Choroid plexus epithelial cell (primary cell): ENCODE data around the gene TNS1.

Experiments
- DNase-seq: peaks from one replicate; pipeline ENCODE4 v3.0.0-alpha.2; 2010; ENCODE audit warnings: low read depth
- H3K4me3 ChIP-seq: 2 replicates; pipeline ENCODE4 v1.5.1; 2011; ENCODE audit warnings: low read depth, mild to moderate bottlenecking, control low read depth, low read length, moderate library complexity
- TF ChIP-seq, protein P1 (sequence below): conservative IDR thresholded peaks from 2 replicates; pipeline ENCODE4 v1.5.1; 2011; ENCODE audit warnings: low read depth, mild to moderate bottlenecking, control low read depth, inconsistent platforms, low read length, moderate library complexity

TNS1 gene

DNA sequence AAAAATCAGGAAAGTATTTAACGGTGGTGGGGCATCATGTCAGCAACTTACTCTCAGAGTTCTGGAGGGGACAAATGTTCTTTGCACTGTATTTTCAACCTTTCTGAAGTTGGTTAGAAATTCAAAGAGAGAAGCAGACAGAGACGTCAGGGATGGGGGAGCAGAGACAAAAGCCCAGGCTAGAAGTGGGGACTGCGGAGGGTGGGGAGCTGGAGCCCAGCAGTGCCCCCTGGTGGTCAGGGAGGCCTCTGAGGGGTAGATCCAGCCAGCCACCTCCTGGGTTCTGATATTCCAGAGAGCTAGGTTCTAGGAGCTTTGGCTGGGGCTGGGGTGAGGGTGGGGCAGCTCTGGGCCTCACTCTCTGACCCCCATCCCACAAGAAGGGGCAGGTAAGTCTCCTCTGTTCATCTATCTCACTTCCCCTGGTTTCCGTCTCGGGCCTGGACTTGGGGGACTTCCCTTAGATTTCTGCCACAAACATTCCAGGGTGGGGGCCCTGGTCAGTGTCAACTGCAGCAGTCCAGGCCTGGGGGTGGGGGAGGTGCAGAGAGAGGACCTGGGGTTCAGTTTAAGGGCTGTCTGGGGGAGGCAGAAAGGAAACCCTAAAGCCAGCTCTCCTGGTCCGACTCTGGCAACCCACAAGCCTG, 8.9 kb downstream of the TNS1 start:
- no peak overlapping the region for H3K4me3 ChIP-seq
- DNase-seq: peak; percentile 51
- TF ChIP-seq, protein P1, sequence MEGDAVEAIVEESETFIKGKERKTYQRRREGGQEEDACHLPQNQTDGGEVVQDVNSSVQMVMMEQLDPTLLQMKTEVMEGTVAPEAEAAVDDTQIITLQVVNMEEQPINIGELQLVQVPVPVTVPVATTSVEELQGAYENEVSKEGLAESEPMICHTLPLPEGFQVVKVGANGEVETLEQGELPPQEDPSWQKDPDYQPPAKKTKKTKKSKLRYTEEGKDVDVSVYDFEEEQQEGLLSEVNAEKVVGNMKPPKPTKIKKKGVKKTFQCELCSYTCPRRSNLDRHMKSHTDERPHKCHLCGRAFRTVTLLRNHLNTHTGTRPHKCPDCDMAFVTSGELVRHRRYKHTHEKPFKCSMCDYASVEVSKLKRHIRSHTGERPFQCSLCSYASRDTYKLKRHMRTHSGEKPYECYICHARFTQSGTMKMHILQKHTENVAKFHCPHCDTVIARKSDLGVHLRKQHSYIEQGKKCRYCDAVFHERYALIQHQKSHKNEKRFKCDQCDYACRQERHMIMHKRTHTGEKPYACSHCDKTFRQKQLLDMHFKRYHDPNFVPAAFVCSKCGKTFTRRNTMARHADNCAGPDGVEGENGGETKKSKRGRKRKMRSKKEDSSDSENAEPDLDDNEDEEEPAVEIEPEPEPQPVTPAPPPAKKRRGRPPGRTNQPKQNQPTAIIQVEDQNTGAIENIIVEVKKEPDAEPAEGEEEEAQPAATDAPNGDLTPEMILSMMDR: peak; percentile 89

DNA sequence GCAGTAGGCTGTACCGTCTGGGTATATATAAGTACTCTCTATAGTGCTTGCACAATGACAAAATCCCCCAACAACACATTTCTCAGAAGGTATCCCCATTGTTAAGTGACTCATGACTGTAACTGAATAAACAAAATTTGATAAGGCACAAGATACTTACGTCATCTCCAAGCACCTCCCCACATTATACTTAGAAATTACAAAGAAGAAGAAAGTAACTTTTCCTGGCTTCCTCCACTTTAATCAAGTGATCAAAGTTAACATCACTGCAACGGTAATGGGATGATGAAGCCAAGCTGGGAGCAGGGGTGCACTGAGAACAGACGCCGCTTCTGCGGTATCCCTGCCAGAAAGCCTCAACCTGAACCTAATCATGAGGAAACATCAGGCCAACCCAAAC, 9.7 kb downstream of the TNS1 start:
- DNase-seq: peak; percentile 77
- TF ChIP-seq, protein P1: no peak
- no peak overlapping the region for H3K4me3 ChIP-seq

DNA sequence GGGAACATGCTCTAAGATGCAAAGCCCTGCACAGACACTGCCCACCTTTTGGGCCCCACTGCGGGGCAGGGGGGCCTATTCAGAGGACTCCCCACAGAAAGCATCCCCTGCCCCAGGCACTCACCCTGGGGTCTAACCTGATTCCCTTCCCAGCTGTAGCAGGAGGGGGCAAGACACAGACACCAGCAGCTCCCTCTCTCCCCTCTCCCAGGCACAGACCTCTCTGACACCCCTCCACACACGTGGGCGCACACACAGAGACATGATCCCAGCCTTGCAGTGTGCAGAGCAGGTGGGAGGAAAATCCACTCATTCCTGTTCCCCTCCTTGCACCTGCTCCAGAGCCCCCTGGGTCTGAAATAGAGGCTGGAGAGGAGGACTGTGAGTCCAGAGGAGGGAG, 10.7 kb downstream of the TNS1 start:
- no peak overlapping the region for H3K4me3 ChIP-seq
- TF ChIP-seq, protein P1: no peak
- DNase-seq: no peak

GRCh38 chr2:217990791-217991465, 11.9 kb downstream of the TNS1 start:
- TF ChIP-seq, protein P1: no peak
- no peak for DNase-seq
- no peak overlapping the region for H3K4me3 ChIP-seq

DNA sequence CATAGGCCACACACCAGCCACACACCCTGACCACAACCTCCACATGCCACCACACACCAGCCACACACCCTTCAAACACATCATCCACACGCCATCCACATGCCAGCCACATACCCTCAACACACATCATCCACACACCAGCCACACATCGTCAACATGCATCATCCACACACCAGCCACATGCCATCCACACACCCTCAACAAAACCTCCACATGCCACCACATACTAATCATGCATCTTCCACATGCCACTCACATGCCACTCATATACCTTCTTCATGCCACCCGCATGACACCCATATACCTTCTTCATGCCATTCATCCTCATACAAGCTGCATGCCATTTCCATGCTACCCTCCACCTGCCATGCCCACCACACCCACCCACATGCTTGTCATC, 12.4 kb downstream of the TNS1 start:
- DNase-seq: no peak
- no peak overlapping the region for H3K4me3 ChIP-seq
- TF ChIP-seq, protein P1: no peak

DNA sequence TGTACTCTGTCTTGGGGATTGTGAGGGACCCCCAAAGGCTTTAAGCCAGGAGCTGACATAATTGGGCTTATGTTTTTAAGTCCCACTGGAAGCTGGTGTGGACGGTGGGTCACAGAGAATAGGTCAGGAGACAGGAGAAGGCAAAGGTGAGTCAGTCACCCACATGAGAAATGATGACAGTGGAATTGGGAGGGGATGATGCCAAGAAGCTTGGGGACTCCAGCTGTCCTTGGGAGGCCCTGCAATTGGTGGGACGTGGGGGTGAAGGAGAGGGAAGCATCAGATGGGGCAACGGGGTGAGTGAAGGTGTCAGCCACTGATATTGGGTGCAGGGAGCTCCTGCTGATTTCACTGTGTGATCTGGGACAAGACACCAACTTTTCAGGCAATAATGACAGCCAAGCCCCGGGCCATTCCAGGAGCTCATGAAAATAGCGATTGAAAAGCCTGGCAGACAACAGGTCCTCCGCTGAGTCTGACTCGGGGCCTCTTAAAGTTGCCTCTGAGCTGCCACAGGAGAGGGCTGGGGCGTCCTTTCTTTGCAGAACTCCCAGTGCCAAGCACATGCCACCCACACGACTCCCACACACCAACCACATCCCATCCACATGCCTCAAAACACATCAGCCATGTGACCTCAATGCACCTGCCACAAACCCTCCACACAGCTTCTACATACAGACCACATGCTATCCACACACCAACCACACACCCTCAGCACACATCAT, 13.4 kb downstream of the TNS1 start:
- DNase-seq: no peak
- no peak overlapping the region for H3K4me3 ChIP-seq
- TF ChIP-seq, protein P1: no peak

GRCh38 chr2:217988840-217989204, 14.0 kb downstream of the TNS1 start:
- TF ChIP-seq, protein P1: no peak
- DNase-seq: no peak
- H3K4me3 ChIP-seq: no peak overlapping the region
